ENCODE data around the gene CATSPER3. TPM values are rescaled to one million over a fixed set of nuclear protein-coding genes. Genes with fewer than 3 reads are reported as not detected.

The CATSPER3 gene
- total RNA-seq, 4 donors from 2014 or later, result 0.22 to 1.9 (median 0.70) TPM

DNA sequence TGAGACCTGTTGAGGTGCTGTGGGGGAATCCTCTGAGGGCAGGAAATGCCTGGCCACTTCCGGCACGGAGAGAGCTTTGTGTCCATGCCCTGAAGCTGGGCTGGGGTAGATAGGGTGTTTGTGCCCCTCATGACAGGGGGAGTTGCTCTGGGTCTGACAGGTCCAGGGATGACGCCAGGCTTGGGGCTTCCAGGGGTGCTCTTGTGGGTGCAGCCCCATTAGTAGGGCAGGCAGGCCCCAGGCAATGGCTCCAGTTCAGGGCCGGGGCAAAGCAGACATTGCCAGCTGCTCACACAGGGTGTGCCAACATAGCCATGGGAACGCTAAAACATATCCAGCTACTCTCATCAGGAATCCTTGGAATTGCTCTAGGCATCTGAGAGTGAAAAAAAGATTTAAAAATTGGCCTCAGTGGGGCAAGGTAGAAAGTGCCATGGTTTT lies 45.3 kb downstream of the CATSPER3 start:
- in situ Hi-C loops (cut with MboI; ENCODE audit: low sequenced_read_pairs in 4 of 4) (loop anchor here in 1 of 4 donors (25.0 kb wide), 1 partner anchor 174 kb away; no protein-coding TSS in a partner anchor), intact Hi-C loops (cut with DNase I; ENCODE audit: low total_unique reads) (no loop called here)
- no peaks in the 10 kb centered on the region for H3K27me3 ChIP-seq
- no peaks in the 10 kb centered on the region for H3K36me3 ChIP-seq
- no peaks in the 10 kb centered on the region for H3K4me1 ChIP-seq
- no peak overlapping the region for H3K4me3 ChIP-seq
- H3K27ac ChIP-seq, result no peak overlapping the region
- no peak for TF ChIP-seq POLR2A (IDR thresholded peaks at IDR 0.05)
- TF ChIP-seq, protein P1, sequence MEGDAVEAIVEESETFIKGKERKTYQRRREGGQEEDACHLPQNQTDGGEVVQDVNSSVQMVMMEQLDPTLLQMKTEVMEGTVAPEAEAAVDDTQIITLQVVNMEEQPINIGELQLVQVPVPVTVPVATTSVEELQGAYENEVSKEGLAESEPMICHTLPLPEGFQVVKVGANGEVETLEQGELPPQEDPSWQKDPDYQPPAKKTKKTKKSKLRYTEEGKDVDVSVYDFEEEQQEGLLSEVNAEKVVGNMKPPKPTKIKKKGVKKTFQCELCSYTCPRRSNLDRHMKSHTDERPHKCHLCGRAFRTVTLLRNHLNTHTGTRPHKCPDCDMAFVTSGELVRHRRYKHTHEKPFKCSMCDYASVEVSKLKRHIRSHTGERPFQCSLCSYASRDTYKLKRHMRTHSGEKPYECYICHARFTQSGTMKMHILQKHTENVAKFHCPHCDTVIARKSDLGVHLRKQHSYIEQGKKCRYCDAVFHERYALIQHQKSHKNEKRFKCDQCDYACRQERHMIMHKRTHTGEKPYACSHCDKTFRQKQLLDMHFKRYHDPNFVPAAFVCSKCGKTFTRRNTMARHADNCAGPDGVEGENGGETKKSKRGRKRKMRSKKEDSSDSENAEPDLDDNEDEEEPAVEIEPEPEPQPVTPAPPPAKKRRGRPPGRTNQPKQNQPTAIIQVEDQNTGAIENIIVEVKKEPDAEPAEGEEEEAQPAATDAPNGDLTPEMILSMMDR (IDR thresholded peaks at IDR 0.05 in 4 of 5, conservative IDR thresholded peaks at IDR 0.05 in 1 of 5), result no peak
- no peaks in the 10 kb centered on the region for H3K9me3 ChIP-seq
- DNase-seq (no peak), ATAC-seq (no peak)

GRCh38 chr5:135013445-135013844 lies 45.7 kb downstream of the CATSPER3 start:
- DNase-seq, result no peak
- no peak overlapping the region for H3K27ac ChIP-seq
- in situ Hi-C loops (cut with MboI; ENCODE audit: low sequenced_read_pairs in 4 of 4) (loop anchor here in 1 of 4 donors (25.0 kb wide), 1 partner anchor 174 kb away; no protein-coding TSS in a partner anchor), intact Hi-C loops (cut with DNase I; ENCODE audit: low total_unique reads) (no loop called here)
- H3K4me3 ChIP-seq, result no peak overlapping the region
- H3K27me3 ChIP-seq, result no peaks in the 10 kb centered on the region
- H3K9me3 ChIP-seq, result no peaks in the 10 kb centered on the region
- H3K36me3 ChIP-seq, result no peaks in the 10 kb centered on the region
- no peak for ATAC-seq
- no peaks in the 10 kb centered on the region for H3K4me1 ChIP-seq
- TF ChIP-seq, protein P1 (IDR thresholded peaks at IDR 0.05 in 4 of 5, conservative IDR thresholded peaks at IDR 0.05 in 1 of 5), result no peak
- no peak for TF ChIP-seq POLR2A (IDR thresholded peaks at IDR 0.05)

DNA sequence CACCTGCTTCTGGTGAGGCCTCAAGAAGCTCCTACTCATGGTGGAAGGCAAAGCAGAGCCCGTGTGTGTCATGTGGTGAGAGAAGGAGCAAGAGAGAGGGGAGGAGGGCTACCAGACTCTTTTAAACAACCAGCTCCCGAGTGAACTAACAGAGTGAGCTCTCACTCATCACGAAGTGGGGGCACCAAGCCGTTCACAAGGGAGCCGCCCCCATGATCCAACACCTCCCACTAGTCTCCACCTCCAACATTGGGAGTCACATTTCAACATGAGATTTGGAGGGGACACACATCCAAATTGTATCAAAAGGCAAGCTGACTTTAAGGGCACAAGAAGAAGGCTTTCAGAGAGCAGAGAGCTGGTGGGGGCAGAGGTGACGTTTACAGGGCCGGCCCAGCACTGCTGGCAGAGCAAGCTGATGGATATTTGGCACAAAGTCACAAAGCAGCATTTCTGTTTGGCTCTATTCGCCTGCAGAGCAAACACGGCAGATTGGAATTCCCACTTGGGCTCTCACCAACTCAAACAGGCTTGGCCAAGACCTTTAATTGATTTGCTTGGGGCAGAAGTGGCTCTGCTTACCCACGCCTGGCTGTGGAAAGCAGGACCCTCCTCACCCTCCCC lies 46.4 kb downstream of the CATSPER3 start:
- H3K36me3 ChIP-seq, result no peaks in the 10 kb centered on the region
- TF ChIP-seq POLR2A (IDR thresholded peaks at IDR 0.05), result no peak
- TF ChIP-seq, protein P1 (IDR thresholded peaks at IDR 0.05 in 4 of 5, conservative IDR thresholded peaks at IDR 0.05 in 1 of 5), result no peak
- in situ Hi-C loops (cut with MboI; ENCODE audit: low sequenced_read_pairs in 4 of 4), result loop anchor here in 1 of 4 donors (25.0 kb wide), 1 partner anchor 173 kb away; no protein-coding TSS in a partner anchor
- no peak overlapping the region for H3K27ac ChIP-seq
- ATAC-seq, result no peak
- H3K4me3 ChIP-seq, result no peak overlapping the region
- H3K27me3 ChIP-seq, result no peaks in the 10 kb centered on the region
- no peaks in the 10 kb centered on the region for H3K9me3 ChIP-seq
- no peak for DNase-seq
- intact Hi-C loops (cut with DNase I; ENCODE audit: low total_unique reads), result no loop called here
- no peaks in the 10 kb centered on the region for H3K4me1 ChIP-seq

- intact Hi-C loops (cut with DNase I; ENCODE audit: low total_unique reads) (no loop called here), in situ Hi-C loops (cut with MboI; ENCODE audit: low sequenced_read_pairs in 4 of 4) (loop anchor here in 1 of 4 donors (25.0 kb wide), 1 partner anchor 171 kb away; no protein-coding TSS in a partner anchor)
- DNase-seq, result no peak
- Histone ChIP-seq H3K27me3 (no peaks in the 10 kb centered on the region), H3K27ac (no peak overlapping the region), H3K36me3 (no peaks in the 10 kb centered on the region), H3K4me3 (no peak overlapping the region), H3K4me1 (no peaks in the 10 kb centered on the region), H3K9me3 (no peaks in the 10 kb centered on the region)
- no peak for ATAC-seq
- TF ChIP-seq, protein P1 (IDR thresholded peaks at IDR 0.05 in 4 of 5, conservative IDR thresholded peaks at IDR 0.05 in 1 of 5), result no peak
- TF ChIP-seq POLR2A (IDR thresholded peaks at IDR 0.05), result no peak
Measured at GRCh38 chr5:135015942-135016341, 48.2 kb downstream of the CATSPER3 start.

All from gastrocnemius medialis (tissue), 4 donors.